ENCODE data around the gene GJD3. TPM values are rescaled to one million over a fixed set of nuclear protein-coding genes. Genes with fewer than 3 reads are reported as not detected.

Gene GJD3
- total RNA-seq, 1 donor from 2014 or later: not detected

GRCh38 chr17:40323391-40324381, 40.9 kb downstream of the GJD3 start:
- Mint-ChIP-seq H3K4me1 (ENCODE audit: low read depth, unreplicated experiment) (peaks cover 31% of the 10 kb centered on the region), H3K36me3 (ENCODE audit: unreplicated experiment) (no peaks in the 10 kb centered on the region), H3K4me3 (ENCODE audit: unreplicated experiment) (peak overlapping the region; percentile 10), H3K9me3 (ENCODE audit: unreplicated experiment) (peaks cover 2% of the 10 kb centered on the region), H3K27ac (ENCODE audit: unreplicated experiment) (no peak overlapping the region), H3K27me3 (ENCODE audit: unreplicated experiment) (peaks cover 4% of the 10 kb centered on the region)
- no peak for DNase-seq
- TF ChIP-seq CTCF (IDR thresholded peaks at IDR 0.05; ENCODE audit: partially characterized antibody, unreplicated experiment): no peak

DNA sequence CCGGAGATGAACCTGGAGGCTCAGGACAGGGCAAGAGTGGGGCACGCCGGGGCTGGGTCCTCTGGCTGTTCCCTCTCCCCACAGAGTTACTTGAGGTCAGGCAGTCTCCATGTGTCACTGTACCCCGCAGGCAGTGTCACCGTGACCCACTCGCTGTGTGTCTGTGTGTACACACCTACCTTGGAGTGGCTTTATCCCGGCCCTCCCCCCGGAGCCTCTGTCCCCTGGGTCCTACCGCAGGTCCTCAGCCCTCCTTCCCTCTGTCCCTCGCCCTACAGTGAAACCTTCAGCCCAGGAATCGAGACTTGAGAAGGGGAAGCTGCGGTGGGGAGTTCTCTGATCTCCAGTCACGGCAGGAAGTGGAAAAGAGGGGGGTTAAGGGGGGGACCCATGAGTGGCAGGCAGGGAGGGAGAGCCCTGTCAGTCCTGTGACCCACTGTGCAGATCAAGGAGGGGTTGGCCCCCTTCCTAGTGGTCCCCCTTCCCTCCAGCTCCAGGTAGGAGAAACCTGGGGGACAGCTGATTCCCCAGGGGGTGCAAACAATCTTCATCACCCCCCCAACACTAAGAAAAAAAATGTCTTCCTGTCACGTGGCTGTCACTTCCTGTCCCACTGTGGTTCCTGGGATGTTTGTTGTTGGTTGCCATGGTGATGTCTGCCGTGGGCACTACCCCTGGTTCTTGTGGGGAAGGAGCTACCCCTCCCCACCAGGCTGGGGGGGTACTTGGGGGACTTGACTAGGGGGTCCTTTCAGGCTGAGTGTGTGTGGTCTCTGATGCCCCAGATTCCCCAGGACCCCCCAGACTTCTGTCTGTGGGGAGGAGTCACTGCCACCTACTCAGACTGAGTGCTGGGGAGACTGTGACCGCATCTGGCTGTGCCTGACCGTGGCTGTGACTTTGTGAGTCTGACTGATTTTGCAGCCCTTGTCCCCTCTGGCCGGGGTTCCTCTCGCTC, 41.9 kb downstream of the GJD3 start:
- Mint-ChIP-seq H3K9me3 (ENCODE audit: unreplicated experiment) (peaks cover 2% of the 10 kb centered on the region), H3K27ac (ENCODE audit: unreplicated experiment) (no peak overlapping the region), H3K4me1 (ENCODE audit: low read depth, unreplicated experiment) (peaks cover 35% of the 10 kb centered on the region), H3K27me3 (ENCODE audit: unreplicated experiment) (peaks cover 7% of the 10 kb centered on the region), H3K36me3 (ENCODE audit: unreplicated experiment) (no peaks in the 10 kb centered on the region), H3K4me3 (ENCODE audit: unreplicated experiment) (peak overlapping the region; percentile 10)
- TF ChIP-seq CTCF (IDR thresholded peaks at IDR 0.05; ENCODE audit: partially characterized antibody, unreplicated experiment): no peak
- DNase-seq: no peak

DNA sequence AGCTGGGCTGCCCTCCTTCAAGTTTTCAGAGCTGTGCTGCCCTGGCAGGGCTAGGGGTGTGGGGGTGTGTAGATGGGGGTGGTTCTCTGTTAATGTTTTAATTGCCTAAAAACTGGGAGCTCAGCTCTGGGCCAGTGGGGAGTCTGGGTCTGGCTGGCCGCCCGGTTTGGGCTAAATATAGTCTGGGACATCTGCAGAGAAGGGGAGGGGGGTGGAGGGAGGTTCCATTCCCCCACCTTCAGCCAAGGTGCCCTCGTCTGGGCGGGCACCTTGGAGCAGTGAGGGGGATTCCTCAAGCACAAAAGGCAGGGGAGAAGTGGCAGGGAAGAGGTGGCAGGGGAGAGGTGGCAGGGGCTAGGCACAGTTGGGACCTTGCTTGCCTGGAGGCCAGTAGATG, 42.6 kb downstream of the GJD3 start:
- DNase-seq: no peak
- Mint-ChIP-seq H3K9me3 (ENCODE audit: unreplicated experiment) (peaks cover 2% of the 10 kb centered on the region), H3K27me3 (ENCODE audit: unreplicated experiment) (peaks cover 13% of the 10 kb centered on the region), H3K4me3 (ENCODE audit: unreplicated experiment) (no peak overlapping the region), H3K4me1 (ENCODE audit: low read depth, unreplicated experiment) (peaks cover 39% of the 10 kb centered on the region), H3K27ac (ENCODE audit: unreplicated experiment) (no peak overlapping the region), H3K36me3 (ENCODE audit: unreplicated experiment) (no peaks in the 10 kb centered on the region)
- no peak for TF ChIP-seq CTCF (IDR thresholded peaks at IDR 0.05; ENCODE audit: partially characterized antibody, unreplicated experiment)

- Mint-ChIP-seq H3K36me3 (ENCODE audit: unreplicated experiment) (no peaks in the 10 kb centered on the region), H3K9me3 (ENCODE audit: unreplicated experiment) (peaks cover 2% of the 10 kb centered on the region), H3K4me1 (ENCODE audit: low read depth, unreplicated experiment) (peaks cover 35% of the 10 kb centered on the region), H3K27ac (ENCODE audit: unreplicated experiment) (no peak overlapping the region), H3K4me3 (ENCODE audit: unreplicated experiment) (no peak overlapping the region), H3K27me3 (ENCODE audit: unreplicated experiment) (peaks cover 13% of the 10 kb centered on the region)
- TF ChIP-seq CTCF (IDR thresholded peaks at IDR 0.05; ENCODE audit: partially characterized antibody, unreplicated experiment): no peak
- no peak for DNase-seq
Measured at GRCh38 chr17:40321524-40321929, 43.0 kb downstream of the GJD3 start.

Measured in glutamatergic neuron (in vitro differentiated cells).